CD4-positive, alpha-beta T cell treated with Interleukin-15 for 4 hours (primary cell): Measurements from ENCODE around the gene PEX10.
A peak's percentile ranks its signal among the peaks of the same experiment; 100 is the strongest.

Source experiments
- DNase-seq: peaks from one replicate; pipeline ENCODE4 v3.0.0-alpha.2; 2020; ENCODE audit warnings: low spot score

PEX10 gene

DNA sequence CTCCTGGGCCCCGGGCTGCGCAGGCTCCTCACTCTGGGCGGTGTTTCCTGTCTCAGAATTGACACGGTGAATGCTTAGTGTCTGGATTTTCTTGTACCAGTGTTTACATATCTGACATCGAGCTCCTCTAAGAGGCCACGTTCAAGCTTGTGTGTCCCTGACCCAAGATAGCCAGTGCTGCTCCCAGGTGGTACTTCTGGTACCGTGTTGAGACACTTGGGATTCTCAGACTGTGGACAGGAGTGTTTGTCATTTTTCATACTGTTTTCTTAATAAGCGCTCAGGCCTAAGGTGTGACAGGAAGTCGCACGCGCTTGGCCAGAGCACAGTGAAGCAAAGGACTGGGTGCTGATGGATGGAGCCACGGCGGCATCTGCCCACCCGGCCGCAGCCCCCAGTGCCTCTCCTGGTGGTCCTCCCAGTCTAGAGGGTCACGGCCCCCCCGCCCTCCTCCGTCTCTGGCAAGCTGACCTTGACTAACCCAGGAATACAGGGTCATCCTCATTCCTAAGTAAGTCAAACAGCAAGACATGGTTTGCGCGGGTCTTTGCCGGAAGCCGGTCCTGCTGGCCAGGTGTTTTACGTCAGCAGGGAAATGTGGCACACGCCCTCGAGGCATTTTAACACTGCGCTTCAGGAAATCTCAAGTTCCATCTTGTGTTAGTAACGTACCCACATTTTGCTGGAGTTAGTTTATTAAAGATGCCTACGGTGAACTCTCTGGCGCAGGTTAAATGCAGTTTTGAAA lies 8.0 kb downstream of the PEX10 start:
- no peak for DNase-seq

- no peak for DNase-seq
These were observed 9.1 kb downstream of the PEX10 start for GRCh38 chr1:2403273-2403672.

DNA sequence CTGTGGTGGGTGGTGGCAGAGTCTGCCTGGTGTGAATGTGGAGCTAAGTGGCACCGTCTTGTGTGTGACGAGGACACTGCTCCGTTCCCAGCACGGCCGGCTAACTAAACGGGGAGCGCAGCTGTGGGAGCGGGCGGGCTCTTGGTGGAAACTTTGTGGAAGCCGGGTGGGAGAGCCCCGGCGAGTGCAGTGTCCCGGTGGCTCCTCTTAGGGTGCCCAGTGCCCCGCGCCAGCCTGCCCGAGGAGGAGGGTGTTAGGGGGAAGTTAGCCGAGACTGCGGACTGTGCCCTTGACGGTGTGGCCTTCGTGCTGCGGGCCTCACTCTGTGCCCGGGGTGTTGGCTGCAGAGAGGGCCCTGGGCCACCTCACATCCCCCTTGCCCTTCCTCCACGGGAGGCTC lies 9.9 kb downstream of the PEX10 start:
- DNase-seq = no peak

- DNase-seq = no peak
These were observed 11.3 kb downstream of the PEX10 start for GRCh38 chr1:2400950-2401649.

DNA sequence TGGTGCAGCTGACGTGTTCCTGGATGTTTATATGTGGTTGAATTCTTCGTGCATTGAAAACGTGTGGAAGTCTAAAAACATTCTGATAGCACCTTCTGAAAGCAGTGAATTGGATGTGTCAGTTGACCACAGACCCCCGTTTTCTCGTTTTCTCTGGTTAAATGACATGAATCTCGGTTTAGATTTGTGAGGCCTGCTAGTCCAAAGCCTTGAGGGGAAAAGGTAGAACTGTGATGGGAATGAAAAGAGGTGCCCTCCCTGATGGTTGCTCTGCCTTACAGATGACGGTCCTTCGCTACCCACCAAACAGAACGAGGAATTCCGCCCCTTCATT lies 11.8 kb downstream of the PEX10 start:
- DNase-seq = no peak

DNA sequence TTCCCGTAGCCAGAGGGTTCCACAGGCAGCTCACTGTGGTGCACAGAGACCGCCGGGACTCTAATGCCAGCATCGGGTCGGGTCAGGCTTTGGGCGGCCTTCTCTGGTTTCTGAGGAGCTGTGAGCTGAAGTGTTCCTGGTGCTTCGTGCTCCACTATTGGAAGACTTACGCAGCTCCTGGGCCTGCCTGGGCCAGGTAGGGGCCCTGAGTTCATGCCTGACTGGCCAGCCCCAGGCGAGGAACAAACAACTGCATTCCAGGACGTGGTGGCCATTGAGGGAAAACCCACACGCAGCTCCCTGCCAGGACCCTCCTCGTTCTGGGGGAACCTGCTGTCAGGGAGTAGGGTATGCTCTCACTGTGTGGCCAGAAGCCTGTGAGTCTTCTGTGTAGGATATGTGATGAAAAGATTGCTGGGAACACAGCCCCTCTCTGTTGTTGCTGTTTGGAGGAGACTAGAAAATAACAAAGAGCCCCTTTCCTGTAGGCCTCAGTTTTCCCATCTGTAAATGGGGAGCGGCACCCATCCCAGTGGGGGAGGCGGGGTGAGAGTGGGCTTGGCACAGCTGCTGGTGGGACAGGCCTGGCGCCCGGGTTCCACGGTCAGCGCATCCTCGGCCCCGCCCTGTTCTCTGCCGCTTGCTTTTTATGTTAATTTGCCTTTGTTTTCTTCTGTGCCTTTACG lies 12.3 kb downstream of the PEX10 start:
- DNase-seq = no peak

DNA sequence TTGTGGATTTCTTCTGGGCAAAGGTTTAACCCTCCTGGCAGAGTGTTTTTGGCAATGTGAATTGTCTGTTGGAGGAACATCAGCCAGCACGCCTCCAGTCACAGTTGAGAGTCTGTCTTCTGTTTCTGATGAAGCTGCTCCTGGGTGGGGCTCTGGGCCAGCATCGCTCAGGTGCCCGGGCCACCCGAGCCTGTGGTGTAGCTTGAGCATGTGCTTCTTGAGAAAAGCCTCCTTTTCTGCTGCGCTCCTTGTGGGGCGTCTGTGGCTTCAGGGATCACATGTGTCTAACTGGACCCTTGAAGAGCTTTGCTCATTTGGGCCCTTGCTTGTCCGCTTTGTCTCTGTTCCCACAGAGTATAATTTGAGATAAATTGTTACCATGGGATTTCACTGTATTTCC lies 13.5 kb downstream of the PEX10 start:
- no peak for DNase-seq

- no peak for DNase-seq
These were observed 15.2 kb downstream of the PEX10 start for GRCh38 chr1:2397007-2397679.

DNA sequence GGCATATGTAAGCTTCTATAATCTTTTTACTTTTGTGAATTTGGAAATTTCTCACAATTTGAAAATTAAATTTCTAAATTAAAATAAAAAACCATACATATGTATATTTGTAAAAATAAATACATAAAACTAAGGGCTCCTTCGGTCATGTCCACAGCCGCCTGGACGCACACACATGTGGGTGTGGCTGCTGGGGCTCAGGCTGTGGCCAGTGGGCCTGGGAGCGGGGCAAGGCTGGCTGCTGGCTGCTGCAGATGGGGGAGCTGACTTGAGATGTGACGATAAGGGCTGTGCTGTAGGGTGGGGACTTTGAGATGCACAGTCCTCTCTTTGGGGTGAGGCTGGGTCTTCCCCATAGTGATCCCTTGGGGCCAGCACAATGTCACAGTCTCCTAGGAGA lies 15.9 kb downstream of the PEX10 start:
- no peak for DNase-seq

- no peak for DNase-seq
These were observed 16.3 kb downstream of the PEX10 start for GRCh38 chr1:2396059-2396458.

GRCh38 chr1:2395245-2395644 lies 17.1 kb downstream of the PEX10 start:
- DNase-seq = no peak

- no peak for DNase-seq
These were observed 17.6 kb downstream of the PEX10 start for GRCh38 chr1:2394761-2395160.

DNA sequence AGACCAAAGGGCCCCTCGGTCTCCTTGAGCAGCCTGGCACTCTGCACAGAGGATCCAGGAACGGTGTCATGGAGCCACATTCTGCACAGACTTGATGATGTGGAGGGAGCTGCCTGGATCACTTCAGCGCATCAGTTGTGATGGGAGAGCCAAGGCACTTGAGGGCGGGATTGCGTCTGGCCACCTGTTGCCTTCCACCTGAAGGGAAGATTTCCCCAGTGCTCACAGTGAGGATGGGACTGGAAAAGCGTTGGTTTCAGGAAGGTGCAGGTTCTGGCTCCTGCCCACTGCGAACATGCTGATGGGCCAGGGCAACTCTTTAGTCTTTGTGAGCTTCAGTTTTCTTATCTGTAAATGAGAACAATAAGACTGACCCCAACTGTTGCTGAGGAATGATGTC lies 18.1 kb downstream of the PEX10 start:
- no peak for DNase-seq

DNA sequence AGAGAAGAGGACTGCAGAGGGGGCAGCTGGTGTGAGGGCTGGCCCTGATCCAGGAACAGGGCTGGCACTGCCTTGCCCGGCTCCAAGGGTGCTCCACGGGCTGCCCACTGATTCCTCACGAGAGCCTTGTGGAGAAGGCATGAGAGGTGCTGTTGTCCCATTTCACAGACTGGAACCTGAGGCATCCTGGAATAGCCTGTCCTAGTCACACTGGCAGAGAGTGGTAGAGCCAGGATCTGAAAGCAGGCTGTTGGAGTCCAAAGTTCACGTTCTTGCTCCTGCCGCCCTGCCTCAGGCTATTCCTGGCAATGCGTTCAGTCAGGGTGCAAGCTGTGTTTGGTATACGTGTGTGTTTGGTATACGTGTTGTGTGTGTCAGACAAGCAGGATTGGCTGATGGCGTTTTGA lies 18.9 kb downstream of the PEX10 start:
- no peak for DNase-seq

DNA sequence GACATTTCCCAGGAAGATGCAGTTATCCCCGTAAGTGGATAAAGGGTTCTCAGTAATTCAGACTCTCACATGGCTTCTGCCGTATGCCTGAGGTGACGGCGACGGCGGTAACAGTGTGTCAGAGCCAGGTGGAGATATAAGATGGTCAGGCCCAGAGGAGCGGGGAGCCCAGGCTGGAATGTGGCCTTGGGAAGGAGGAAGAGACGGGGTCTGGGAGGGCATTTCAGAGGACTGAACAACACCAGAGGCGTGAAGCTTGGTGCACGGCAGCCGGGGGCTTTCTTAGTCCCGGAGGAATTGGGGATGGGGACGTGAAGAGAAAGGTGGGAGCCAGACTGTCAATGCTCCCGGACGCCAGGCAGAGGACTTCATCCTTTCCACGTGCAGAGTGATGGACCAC lies 19.7 kb downstream of the PEX10 start:
- DNase-seq = no peak

- no peak for DNase-seq
These were observed 20.3 kb downstream of the PEX10 start for GRCh38 chr1:2391931-2392509.

DNA sequence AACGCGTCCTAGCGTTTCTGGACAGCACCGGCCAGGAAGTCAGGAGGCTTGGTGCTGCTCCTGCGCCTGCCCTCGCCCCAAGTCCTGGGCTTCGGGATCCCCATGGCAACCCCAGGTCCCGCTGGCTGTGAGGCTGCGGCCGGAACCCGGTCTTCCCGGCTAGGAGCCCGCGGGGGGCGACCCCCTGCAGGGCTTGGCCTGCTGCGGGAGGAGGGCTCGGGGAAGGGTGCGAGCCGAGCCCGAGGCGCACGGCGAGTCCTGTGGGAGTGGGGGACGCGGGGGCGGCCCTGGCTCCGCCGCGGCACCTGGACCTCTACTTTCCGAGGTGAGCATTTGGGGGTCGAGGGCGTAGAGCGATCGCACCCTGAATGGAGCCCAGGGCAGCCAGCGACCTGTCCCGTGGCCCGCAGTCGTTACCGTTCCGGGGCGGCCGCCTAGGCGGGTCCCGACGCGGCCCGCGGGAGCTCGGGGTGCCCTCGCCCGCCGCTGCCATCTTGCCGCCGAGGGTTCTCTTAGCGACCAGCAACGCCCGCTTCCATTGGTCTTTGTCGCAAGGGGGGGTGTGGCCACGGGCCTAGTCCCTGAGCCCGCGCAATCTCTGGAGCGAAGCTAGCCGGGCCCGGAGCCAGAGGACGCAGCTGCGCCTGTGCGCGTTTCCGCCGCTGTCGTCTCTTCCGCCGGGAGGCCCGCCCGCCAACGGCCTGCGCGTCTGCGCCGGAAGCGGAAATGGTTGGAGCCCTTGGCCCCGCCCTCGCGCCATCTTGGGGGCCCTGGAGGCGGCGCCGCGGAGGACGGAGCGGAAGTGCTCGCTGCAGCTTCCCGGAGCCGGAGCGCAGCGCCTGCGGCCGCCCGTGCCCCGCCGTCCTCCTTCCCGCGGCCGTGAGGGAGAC lies 21.1 kb downstream of the PEX10 start, which contains the start of the genes MORN1 and RER1:
Gene MORN1, minus strand, starts transcription at position 514 of the 890 bp plus-strand sequence. Its CDS starts 21 bp downstream, at position 493.
Gene RER1, plus strand, starts transcription at position 801 of the 890 bp plus-strand sequence. CDS start 3,950 bp downstream, outside the sequence.
- DNase-seq = peak; percentile 99

- no peak for DNase-seq
These were observed 22.7 kb downstream of the PEX10 start for GRCh38 chr1:2389644-2390043.

GRCh38 chr1:2388004-2388913 lies 24.1 kb downstream of the PEX10 start:
- no peak for DNase-seq
